ENCODE data around the gene ZNF335.

DNA sequence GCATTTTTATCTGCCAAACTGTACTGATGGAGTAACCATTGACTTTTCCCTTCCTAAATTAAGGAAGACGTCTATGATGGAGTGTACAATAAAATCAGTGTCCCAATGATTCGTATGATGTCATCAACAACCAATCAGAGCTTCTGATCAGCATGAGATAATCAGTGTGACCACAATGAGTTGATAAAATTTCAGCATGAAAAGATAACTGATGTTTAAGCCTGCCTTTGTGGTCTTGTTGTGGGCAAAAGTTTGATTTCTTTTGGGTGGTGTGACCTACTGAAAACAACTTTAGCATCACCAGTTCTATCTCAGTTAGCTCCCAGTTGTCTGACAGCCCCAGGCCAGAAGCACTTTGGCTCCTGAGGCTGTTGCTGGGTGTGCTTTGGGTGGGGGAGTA, 34.2 kb downstream of the ZNF335 start:
- TF ChIP-seq KDM1A (CRISPR knock-in tag; IDR thresholded peaks at IDR 0.05) (no peak), NFE2L1 (CRISPR knock-in tag; IDR thresholded peaks at IDR 0.05; ENCODE audit: borderline replicate concordance) (no peak), CBX5 (CRISPR knock-in tag; IDR thresholded peaks at IDR 0.05; ENCODE audit: borderline replicate concordance) (no peak)

Data from HepG2 (cell line).